Osteocyte (in vitro differentiated cells): ENCODE data around the gene OSBPL3. TPM values are rescaled to one million over a fixed set of nuclear protein-coding genes. Genes with fewer than 3 reads are reported as not detected.
A peak's percentile ranks its signal among the peaks of the same experiment; 100 is the strongest.

Source experiments
- DNase-seq: peaks from one replicate; pipeline ENCODE4 v3.0.0; 2021; ENCODE audit warnings: mixed read lengths; ENCODE audit not compliant: unreplicated experiment; ENCODE audit errors: extremely low spot score
- H3K27ac Mint-ChIP-seq: one replicate; pipeline ENCODE4 v1.8.0; 2021; ENCODE audit warnings: mild to moderate bottlenecking, mixed read lengths; ENCODE audit not compliant: unreplicated experiment
- H3K27me3 Mint-ChIP-seq: one replicate; pipeline ENCODE4 v1.8.0; 2021; ENCODE audit warnings: mixed read lengths; ENCODE audit not compliant: unreplicated experiment
- H3K36me3 Mint-ChIP-seq: one replicate; pipeline ENCODE4 v1.8.0; 2021; ENCODE audit warnings: mixed read lengths; ENCODE audit not compliant: unreplicated experiment
- H3K4me1 Mint-ChIP-seq: one replicate; pipeline ENCODE4 v1.8.0; 2021; ENCODE audit warnings: mixed read lengths; ENCODE audit not compliant: unreplicated experiment
- H3K4me3 Mint-ChIP-seq: one replicate; pipeline ENCODE4 v1.8.0; 2021; ENCODE audit warnings: mild to moderate bottlenecking, moderate library complexity, mixed read lengths; ENCODE audit not compliant: unreplicated experiment
- H3K9me3 Mint-ChIP-seq: one replicate; pipeline ENCODE4 v1.8.0; 2021; ENCODE audit warnings: mixed read lengths; ENCODE audit not compliant: unreplicated experiment
- total RNA-seq: library from RNA; stranded (reverse); gene quantifications from 2 replicates; pipeline ENCODE4 v1.2.1, GENCODE V29; 2021
- TF ChIP-seq, protein P1 (sequence below): fragments of 200-600 bp; sonication (generic); IDR thresholded peaks from 2 replicates; pipeline ENCODE4 v1.5.0; 2021; ENCODE audit warnings: antibody characterized with exemption, mild to moderate bottlenecking, moderate library complexity

Gene OSBPL3
- total RNA-seq, 1 donor from 2014 or later = 8.0 TPM

- H3K36me3 Mint-ChIP-seq = no peaks in the 10 kb centered on the region
- no peak for DNase-seq
- no peaks in the 10 kb centered on the region for H3K9me3 Mint-ChIP-seq
- no peaks in the 10 kb centered on the region for H3K27me3 Mint-ChIP-seq
- TF ChIP-seq, protein P1, sequence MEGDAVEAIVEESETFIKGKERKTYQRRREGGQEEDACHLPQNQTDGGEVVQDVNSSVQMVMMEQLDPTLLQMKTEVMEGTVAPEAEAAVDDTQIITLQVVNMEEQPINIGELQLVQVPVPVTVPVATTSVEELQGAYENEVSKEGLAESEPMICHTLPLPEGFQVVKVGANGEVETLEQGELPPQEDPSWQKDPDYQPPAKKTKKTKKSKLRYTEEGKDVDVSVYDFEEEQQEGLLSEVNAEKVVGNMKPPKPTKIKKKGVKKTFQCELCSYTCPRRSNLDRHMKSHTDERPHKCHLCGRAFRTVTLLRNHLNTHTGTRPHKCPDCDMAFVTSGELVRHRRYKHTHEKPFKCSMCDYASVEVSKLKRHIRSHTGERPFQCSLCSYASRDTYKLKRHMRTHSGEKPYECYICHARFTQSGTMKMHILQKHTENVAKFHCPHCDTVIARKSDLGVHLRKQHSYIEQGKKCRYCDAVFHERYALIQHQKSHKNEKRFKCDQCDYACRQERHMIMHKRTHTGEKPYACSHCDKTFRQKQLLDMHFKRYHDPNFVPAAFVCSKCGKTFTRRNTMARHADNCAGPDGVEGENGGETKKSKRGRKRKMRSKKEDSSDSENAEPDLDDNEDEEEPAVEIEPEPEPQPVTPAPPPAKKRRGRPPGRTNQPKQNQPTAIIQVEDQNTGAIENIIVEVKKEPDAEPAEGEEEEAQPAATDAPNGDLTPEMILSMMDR = no peak
- H3K27ac Mint-ChIP-seq = no peak overlapping the region
- no peaks in the 10 kb centered on the region for H3K4me1 Mint-ChIP-seq
- no peak overlapping the region for H3K4me3 Mint-ChIP-seq
Measured at GRCh38 chr7:24899905-24900304, 80.1 kb downstream of the OSBPL3 start.

DNA sequence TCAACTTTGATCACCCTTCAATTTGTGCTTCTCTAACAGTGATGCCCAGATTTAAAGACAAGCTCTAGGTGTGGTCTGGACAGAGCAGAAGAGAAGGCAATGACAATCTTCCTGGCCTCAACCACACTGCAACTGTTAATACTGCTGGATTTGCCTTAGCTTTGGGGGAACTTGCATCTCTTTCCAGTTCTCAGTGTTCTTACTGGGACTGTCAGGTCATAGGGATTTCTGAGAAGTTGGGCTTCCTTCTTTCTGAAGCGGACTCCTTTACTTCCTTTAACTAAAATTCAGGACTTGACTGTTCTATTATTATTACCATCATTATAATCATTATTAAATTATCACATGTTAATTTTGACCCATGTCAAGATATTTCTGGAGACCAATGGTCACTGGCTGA, 80.8 kb downstream of the OSBPL3 start:
- Mint-ChIP-seq H3K27ac (no peak overlapping the region), H3K9me3 (no peaks in the 10 kb centered on the region), H3K4me3 (no peak overlapping the region), H3K27me3 (no peaks in the 10 kb centered on the region), H3K36me3 (no peaks in the 10 kb centered on the region), H3K4me1 (no peaks in the 10 kb centered on the region)
- TF ChIP-seq, protein P1 = no peak
- DNase-seq = no peak

GRCh38 chr7:24898691-24899090, 81.3 kb downstream of the OSBPL3 start:
- Mint-ChIP-seq H3K4me3 (no peak overlapping the region), H3K36me3 (no peaks in the 10 kb centered on the region), H3K27me3 (no peaks in the 10 kb centered on the region), H3K4me1 (no peaks in the 10 kb centered on the region), H3K9me3 (no peaks in the 10 kb centered on the region), H3K27ac (no peak overlapping the region)
- no peak for DNase-seq
- TF ChIP-seq, protein P1 = no peak

DNA sequence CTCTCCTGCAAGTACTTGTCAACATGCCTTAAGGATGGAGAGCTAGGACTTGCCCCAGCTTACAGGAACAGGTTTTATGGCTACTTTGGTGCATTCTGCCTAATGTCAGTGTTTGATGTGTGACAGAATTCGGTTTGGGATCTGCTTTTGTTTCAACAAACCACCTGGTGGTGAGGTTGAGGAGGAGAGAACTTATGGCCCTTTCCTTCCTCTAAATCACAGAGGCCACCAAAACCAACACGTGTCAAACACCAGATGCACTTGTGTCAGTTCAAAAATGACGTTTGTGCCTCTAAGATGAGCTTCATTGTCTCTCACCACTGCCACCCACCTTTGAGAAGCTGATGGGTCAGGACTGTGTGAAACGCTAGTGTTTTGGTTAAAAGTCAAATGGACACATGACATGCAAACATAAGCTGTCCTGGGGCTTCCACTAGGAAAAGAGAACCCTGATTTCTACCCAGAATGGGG, 83.9 kb downstream of the OSBPL3 start:
- H3K27ac Mint-ChIP-seq = no peak overlapping the region
- no peaks in the 10 kb centered on the region for H3K9me3 Mint-ChIP-seq

GRCh38 chr7:24894429-24895221, 85.4 kb downstream of the OSBPL3 start:
- no peak for DNase-seq
- Mint-ChIP-seq H3K27me3 (no peaks in the 10 kb centered on the region), H3K9me3 (no peaks in the 10 kb centered on the region), H3K4me1 (no peaks in the 10 kb centered on the region), H3K36me3 (no peaks in the 10 kb centered on the region), H3K27ac (no peak overlapping the region), H3K4me3 (no peak overlapping the region)
- TF ChIP-seq, protein P1 = peak; percentile 23

More for the DNA sequence above, 83.9 kb downstream of the OSBPL3 start:
- no peaks in the 10 kb centered on the region for H3K27me3 Mint-ChIP-seq
- DNase-seq = no peak
- no peaks in the 10 kb centered on the region for H3K36me3 Mint-ChIP-seq
- H3K4me3 Mint-ChIP-seq = no peak overlapping the region
- TF ChIP-seq, protein P1 = no peak
- no peaks in the 10 kb centered on the region for H3K4me1 Mint-ChIP-seq
